Vagina (tissue), 2 donors: Measurements from ENCODE around the gene TLN1.

ENCODE experiments used
- CTCF ChIP-seq, 3 experiments: fragments of 450-650 bp in 2 of 3; fragments of 200-600 bp in 1 of 3; sonication (generic) in 1 of 3; IDR thresholded peaks; one replicate each; pipeline ENCODE4 v1.5.1; 2017 to 2019; ENCODE audit warnings: antibody characterized with exemption in 3 of 3, mild to moderate bottlenecking in 2 of 3, moderate library complexity in 2 of 3
- POLR2A ChIP-seq, 2 donors: fragments of 450-650 bp; IDR thresholded peaks; one replicate each; pipeline ENCODE4 v1.6.1; 2017; ENCODE audit warnings: antibody characterized with exemption in 2 of 2, mild to moderate bottlenecking in 2 of 2, moderate library complexity in 2 of 2
- POLR2AphosphoS5 ChIP-seq, 2 donors: sonication (generic); formaldehyde crosslinking; IDR thresholded peaks; one replicate each; pipeline ENCODE4 v1.9.0; 2017; ENCODE audit warnings: antibody characterized with exemption in 2 of 2, mild to moderate bottlenecking in 2 of 2, low read depth in 1 of 2; ENCODE audit not compliant: insufficient read depth in 1 of 2

GRCh38 chr9:35660966-35661415, 71.0 kb downstream of the TLN1 start:
- TF ChIP-seq CTCF (IDR thresholded peaks at IDR 0.05) = no peak
- no peak for TF ChIP-seq POLR2A (IDR thresholded peaks at IDR 0.05)
- peak in 1 of 2 donors; percentile 17 for TF ChIP-seq POLR2AphosphoS5 (IDR thresholded peaks at IDR 0.05; ENCODE audit: insufficient read depth in 1 of 2, low read depth in 1 of 2)
